TTC549 (cell line): ENCODE results near the gene LRMDA.

Experiments
- FAIRE-seq: peaks from 2 replicates; lab custom pipeline; 2012; peaks lifted over from hg19 to GRCh38; lab: Jason Lieb, UNC

LRMDA gene

DNA sequence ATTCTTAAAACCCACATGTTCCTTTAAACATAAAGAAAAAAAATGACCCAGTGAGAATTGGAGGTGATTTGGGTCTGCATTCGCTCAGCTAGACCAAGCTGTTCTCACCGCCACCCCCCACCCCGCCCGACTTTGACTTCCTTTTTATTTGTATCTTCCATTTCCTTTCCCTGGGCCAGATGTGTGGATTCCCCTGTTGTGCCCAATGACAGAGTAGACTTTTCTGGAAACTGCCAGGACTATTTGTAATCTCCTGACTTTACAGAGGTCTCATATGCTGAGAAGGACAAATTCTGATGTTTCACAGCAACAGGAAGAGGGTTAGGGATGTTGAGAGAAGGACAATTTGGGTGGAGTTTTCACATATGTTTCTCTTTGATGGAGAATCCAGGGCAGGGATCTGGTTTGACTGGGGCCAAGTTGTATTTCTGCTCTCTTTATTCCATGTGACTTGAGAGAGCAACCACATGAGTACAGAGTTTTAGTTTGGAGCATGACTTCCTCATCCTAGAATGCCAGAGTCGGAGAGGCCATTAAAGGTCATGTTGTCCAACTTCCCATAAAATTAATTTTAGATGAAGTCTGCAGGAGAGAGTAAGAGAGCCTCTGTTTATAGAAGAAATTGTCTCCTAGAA, 1023.2 kb downstream of the LRMDA start:
- no peak for FAIRE-seq

DNA sequence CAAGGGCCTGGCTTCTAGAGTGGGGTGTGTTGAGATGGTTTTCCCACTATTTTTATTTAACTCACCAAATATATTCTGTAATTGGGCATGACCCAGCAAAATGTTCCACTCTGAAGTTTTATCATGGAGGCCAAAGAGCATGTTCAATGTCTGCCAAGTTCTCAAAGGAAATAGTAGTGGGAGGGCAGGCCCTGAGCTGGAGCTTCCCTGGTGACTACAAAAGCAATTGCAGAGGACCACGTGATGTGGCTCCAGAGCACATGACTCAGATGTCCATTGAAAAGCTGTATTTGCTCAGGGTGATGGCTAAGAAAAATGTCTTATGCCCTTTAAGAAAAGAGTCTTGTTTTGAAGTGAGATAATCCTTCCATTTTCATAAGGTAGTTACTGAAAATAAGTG, 1024.8 kb downstream of the LRMDA start:
- no peak for FAIRE-seq

DNA sequence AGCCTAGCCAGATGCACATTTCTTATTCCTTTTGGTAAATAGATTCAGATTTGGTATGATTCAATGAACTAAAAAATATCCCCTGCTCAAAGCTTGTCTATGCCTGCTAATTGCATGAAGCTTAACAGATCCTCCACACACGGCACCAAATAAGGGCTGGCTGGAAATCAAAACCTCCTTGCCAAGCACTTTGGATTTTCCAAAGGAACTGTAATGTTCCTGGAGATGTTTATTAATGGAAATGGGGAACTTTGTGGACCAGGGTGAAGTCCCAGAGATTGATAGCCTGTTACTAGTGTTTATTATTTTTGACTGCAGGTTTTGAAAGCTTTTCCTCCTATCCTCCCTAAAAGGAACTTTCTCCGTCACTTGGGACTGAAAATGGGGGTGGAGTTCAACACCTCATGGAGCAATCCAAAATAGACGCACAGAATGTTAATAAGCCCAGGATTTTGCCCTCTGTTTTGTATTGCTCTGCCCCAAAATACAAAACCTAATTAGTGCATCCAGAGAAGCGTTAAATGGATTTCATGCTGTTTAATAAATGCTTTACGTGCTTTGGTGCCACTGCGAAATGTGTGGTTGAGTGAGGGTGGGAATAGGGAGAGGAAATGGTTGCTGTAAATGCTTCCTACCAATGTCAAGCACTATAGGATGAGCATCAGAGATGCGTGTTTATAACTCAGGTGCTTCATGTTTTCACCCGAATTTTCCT, 1027.7 kb downstream of the LRMDA start:
- FAIRE-seq, result no peak

DNA sequence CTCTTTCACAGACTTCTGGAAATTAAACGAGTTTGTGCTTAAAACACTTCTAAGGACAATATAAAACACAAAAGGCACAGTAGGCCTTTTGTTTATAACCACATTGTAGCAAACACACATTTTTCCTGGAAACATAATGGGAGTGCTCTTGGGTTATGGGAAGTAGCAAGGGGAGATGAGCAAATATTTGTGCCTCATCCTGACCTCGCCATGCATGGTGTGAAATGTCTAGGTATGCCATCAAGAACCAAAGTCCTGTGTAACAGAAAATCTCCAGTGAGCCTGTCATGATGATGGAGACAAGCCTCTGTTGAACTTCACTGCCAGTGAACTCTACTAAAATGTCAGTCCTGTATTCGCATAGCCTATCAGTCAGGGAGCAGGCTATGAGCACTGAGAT, 1029.6 kb downstream of the LRMDA start:
- FAIRE-seq, result no peak

DNA sequence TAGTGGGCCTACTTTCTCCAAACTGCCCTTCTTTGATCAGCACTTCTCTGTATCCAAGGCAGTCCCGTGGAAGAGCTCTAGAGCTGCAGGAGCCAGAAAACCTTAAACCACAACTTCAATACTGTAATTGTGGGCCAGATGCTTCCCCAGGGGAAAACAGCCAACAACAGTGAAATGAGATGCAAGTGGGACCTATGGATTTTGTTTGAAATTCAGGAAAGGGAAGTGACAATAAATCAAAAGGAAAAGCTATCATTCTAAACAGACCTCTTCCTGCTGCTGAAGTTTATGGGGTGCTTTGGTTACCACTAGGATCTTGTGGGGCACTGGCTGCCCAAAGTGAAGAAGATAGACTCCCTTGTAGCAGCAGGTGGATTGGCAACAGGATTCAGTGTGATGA, 1031.7 kb downstream of the LRMDA start:
- no peak for FAIRE-seq

DNA sequence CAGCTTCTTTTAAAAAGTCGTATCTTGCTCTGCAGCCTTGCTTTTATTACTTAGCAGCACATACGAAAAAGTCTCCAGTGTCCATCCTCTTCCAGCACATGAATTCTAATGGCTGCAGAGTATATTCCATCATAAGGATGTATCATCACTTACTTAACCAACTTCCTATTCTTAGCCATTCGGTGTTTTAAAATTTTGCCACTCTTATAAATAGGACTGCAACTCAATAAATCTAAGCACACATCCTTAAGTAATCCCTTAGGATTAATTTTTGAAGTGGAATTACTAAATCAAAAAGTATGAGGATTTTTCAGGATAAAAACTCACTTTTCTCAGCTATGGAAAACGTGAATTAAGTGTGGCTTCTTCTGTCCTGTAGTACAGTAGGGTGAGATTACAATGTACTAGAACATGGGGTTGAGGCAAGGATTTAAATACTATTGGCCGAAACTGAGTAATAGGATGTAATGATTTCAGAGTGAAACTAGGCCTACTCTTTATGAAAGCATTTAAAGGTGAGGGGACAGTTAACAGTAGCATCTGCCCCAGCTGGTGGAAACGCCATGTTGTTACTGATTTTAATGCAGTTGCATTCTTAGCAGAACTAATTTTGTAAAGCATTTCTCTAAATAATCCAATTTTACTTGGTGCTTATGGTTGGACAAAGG, 1035.5 kb downstream of the LRMDA start:
- FAIRE-seq, result no peak

DNA sequence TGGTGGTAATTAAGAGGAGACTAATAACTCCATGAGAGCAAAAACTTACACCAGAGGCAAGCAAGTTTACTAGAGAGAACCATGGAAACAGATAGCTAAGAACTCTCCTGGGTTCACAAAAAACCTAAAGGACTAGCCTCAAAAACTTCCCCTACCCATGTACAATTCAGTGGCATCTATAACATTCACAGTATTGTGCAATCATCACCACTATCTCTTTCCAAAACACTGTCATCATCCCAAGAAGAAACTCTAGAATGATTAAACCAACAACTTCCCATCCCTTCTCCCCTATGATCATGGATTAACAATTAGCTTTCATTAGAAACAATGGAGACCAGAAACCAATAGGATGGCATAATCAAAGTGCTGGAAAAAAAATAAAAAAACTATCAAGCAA, 1038.3 kb downstream of the LRMDA start:
- no peak for FAIRE-seq

DNA sequence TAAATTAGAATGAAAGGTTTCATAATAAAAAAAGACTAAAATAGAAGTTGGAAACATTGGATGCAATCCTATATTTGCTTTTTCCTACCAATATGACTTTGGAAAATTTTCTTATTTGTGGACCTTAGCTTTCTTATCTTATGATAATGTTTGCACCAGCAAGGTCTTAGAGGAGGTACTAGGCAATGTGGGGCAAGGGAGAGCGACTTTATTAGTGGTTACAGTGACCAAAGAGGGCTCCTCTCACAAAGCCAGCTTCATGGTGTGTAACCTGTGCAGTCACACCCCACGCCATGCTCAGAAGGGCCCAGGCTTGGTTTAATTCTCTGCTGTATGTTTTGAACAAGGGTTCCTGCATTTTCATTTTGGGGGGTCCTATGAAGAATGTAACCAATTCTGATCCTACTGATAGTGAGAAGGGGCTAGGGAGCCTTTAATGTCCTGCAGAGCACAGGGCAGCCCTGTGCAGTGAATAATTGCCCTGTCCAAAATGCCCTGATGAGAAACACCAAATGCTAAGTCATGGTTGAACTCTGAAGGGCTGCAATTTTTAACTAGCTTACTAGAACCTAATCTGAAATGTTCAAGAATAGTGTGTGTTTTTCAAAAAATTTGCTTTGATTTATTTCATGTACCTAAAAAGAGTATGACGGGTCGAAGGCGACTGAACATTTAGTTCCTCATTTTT, 1047.8 kb downstream of the LRMDA start:
- FAIRE-seq, result no peak

DNA sequence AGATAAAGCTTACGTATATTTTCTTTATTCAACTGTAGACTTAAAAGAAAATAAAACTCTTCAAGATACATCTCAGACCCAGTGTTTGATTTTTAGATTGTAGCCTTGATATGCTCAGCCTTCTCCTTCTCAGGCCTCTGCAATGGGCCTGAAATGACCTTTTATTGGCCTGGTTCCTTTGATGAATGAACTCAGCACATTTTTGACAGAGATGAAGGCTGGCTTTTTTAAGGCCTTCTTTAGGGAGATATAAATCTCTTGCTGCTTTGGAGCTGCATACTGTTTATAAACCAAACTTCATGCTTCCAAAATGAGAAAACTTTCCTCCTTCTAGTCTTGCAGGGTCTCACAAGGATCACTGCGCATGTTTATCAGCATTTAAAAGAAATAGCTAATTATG, 1049.8 kb downstream of the LRMDA start:
- FAIRE-seq, result no peak

DNA sequence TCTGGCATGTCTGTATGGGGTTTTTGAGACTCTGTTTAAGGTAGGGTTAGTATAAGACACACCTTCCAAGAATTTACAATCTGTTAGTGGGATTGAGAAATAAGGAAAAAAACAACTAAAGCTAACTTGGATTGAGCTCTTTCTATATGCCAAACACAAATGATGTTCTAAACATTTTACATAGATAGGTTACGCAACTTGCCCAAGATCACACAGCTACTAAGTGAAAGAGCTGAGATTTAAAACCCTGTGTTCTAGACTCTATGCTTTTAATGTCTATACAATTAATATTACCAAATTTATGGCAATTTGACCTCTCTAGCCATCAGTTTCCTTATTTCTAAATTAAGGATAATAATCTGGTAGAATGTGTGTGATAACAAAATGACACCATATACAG, 1056.2 kb downstream of the LRMDA start:
- FAIRE-seq, result no peak

DNA sequence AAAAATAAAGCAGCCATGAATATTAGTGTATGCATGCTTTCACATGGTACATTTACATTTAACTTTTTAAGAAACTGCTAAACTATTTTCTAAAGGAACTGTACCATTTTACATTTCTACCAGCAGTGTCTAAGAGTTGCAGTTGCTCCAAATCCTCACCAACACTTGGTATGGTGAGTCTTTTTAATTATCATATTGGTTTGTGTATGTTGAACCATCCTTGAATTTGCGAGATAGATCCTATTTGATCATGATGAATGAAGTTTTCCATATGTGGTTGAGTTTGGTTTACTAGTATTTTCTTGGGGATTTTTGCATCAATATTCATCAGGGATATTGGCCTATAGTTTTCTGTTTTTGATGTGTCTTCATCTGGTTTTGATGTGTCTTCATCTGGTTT, 1057.2 kb downstream of the LRMDA start:
- FAIRE-seq, result no peak

DNA sequence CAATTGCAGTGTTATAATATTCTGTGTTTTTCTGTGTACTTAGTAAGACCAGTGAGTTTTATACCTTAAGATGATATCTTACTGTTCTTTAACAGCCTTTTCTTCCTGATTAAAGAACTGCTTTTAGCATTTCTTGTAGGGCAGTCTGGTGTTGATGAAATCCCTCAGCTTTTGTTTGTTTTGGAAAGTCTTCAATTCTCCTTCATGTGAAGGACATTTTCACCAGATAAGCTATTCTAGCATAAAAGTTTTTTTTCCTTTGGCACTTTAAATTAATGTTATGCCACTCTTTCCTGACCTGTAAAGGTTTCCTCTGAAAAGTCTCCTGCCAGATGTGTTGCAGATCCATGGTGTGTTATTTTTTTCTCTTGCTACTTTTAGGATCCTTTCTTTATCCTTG, 1059.8 kb downstream of the LRMDA start:
- no peak for FAIRE-seq

DNA sequence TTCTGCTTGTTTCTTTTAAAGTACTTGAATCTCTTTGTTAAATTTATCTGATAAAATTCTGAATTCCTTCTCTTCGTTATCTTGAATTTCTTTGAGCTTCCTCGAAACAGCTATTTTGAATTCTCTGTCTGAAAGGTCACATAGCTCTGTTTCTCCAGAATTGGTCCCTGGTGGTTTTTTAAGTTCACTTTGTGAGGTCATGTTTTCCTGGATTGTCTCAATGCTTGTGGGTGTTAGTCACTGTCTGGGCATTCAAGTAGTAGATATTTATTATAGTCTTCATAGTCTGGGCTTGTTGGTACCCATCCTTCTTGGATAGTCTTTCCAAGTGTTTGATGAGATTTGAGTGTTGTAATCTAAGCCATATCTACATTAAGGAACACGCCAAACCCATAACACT, 1060.6 kb downstream of the LRMDA start:
- no peak for FAIRE-seq

DNA sequence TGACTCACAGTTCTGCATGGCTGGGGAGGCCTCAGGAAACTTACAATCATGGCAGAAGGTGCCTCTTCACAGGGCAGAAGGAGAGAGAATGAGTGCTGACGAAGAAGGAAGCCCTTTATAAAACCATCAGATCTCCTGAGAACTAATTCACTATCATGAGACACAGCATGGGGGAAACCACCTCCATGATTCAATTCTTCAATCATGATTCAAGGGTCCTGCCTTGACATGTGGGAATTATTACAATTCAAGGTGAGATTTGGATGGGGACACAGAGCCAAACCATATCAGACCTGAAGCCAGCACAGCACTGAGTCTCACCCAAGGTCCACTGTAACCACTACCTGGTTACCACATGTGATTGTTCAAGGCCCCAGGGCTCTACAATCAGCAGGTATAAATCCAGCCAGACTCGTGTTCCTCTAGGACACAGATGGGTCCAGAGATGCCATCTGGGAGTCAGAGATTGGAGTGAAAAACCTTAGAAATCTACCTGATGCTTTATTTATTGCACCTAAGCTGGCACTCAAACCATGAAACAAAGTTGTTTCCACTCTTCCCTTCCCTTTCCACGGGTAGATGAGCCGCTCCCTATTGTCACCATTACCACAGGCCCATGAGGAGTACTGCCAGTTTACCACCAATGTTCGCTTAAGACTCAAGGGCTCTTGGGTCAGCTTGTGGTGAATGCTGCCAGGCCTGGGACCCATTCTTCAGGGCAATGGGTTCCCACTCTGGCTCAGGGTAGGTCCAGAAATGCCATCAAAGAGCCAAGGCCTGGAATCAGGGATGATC, 1061.5 kb downstream of the LRMDA start:
- FAIRE-seq, result no peak

DNA sequence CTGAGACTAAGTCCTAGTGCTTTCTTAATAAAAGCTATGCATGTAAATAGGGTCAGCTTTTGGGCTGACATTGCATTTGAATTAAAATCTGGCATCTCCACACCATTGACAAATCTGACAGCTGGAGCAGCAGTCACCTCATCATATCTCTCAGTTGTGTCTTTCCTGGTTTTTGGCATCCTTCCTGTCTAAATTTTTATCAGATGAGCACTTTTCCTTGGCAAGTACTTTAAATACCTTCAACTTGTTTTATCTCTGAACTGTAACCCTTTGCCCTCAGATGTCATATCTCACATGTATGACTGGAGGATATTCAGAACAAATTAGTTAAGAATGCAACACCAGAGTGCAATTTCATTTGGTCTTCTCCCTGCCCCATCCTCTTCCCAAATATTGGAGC, 1066.2 kb downstream of the LRMDA start:
- FAIRE-seq, result no peak

DNA sequence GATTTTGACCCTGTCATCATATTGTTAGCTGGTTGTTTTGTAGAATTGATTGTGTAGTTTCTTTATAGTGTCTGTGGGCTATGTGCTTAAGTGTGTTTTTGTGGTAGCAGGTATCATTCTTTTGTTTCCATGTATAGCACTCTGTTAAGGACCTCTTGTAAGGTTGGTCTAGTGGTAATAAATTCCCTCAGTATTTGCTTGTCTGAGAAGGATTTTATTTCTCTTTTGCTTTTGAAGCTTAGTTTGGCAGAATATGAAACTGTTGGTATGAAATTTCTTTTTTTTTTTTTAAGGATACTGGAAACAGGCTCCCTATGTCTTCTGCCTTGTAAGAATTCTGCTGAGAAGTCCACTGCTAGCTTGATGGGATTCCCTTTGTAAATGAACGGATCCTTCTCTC, 1073.4 kb downstream of the LRMDA start:
- FAIRE-seq, result no peak

DNA sequence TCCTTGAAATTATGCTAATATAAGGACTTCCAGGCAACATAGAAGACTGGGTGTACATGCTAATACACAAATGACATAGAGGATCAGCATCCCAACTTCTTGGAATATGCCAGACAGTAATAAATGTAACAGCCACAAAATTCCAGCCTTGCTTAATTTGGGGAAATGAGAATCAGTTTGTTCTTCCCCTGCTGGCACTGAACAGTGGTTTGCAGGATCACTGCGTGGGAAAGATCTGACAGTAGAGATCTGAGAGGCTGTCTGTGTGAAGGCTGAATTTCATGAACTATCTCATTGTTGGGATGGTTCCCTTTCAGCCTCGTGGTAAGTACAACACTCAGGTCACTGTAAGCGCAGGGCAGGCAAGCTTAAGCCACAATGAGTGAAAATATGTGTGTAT, 1078.0 kb downstream of the LRMDA start:
- no peak for FAIRE-seq

DNA sequence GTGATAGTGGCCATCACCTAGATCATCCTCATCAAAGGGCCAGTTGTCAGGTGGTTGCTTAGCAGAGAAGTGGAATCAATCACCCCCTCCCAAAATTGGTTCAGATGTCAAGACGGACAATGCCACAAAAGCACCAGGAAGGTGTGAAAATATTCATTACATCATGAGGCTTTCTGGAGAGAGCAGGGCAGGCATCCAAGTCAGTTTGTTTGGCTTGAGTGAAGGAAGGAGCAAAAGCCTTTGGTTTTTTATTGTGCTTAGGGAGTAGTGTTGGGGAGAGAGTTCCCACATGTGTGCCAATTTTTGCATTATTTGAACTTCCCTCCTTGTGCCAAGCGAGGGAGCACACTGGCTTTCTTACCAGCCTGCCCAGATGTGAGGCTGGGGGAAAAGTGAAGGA, 1082.9 kb downstream of the LRMDA start:
- FAIRE-seq, result no peak

DNA sequence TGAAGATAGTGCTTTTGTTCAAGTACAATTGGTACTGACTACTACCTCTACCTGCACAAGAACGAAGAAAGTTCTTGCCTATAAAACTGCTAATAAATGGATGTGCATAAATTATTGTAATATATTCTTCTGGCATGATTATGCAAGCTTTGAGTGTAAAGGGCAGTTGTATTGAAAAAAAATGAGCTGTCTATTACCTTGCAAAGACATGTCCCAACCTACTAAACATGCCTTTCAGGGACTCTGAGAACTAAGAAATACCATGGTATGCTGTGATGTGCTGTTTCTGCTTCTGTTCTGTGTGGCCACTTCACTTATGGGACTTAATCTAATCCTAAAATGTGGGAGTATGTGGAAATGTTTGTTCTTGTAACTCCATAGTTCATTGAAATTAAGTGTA, 1083.4 kb downstream of the LRMDA start:
- FAIRE-seq, result no peak

DNA sequence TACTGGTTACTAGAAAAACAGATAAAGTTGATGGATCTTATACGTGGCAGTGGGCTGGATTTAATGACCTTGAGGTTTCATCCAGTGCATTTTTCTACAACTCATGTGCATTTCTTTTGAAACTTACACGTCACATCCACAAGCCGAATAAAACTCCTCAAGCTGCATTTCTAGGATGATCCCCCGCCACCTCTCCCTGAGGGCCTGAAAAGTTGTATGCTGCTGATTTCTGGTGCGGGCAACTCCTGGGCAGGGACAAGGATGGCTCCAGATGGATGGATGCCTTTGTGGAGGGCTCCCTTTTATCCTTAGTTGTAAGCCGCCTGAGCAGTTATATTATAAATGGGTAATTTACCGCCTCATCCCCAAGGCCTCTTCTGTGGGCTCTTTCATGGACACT, 1091.1 kb downstream of the LRMDA start:
- FAIRE-seq, result no peak

DNA sequence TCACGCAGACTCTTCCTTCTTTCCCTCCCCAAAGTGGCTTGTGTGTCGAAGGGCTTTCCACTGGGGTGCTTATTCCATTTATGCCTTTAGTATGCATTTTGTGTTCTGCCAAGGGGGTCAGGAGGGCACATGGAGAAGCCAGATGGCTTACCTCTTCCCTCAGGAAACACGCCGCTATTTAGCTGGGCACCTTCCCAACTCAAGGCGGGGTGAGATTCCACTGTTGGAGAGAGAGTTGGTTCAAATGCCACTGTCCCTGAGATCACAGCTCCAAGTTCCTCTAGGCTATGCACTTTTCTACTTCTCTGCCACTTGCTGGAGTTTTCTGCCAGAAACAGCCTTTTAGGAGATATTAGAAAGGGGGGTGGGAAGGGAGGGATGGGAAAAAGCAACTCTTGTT, 1091.8 kb downstream of the LRMDA start:
- FAIRE-seq, result no peak

DNA sequence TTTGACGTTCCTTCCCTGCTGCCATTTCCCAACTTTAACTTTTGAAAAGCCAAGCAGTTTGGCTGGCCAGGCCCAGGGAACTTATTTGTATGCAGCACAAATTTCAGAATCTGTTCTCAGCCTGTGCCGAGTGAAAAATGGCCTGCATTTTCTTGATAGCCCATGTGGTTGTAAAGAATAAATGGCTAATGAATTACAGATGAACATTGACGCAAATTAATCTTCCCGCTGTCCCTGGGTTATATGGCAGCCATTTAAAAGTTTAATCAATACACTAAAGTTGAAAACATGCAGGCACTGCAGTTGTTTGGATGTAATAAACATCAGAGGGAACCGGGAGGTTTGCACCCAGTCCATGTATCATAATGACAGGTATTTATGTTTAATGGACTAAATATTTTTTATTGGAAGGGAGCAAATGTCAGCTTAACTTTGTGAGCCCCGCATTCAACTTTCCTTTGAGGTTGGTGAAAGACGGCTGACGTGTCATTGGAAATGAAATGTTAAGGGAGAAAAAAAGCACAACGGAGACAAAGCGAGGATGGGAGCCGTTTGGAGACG, 1092.4 kb downstream of the LRMDA start:
- FAIRE-seq, result no peak
